HepG2 (cell line): ENCODE measurements around the gene PIKFYVE. TPM values are rescaled to one million over a fixed set of nuclear protein-coding genes. Genes with fewer than 3 reads are reported as not detected.

Source experiments
- ATAC-seq: fragments of 200-7000 bp; cut with Tn5 transposase; 3 replicates; pipeline ENCODE4 v1.9.1; 2020; ENCODE audit warnings: mild to moderate bottlenecking, moderate library complexity
- BruUV-seq: library from RNA; stranded (reverse); fragments of 400-500 nt; replicated peaks from 2 replicates; lab custom pipeline; 2021; lab: Mats Ljungman, UMichigan
- CTCF ChIA-PET: fragments of 300-600 bp; formaldehyde crosslinking; extraction: SDS; loops from one replicate; lab custom pipeline; 2021; ENCODE audit warnings: low total read pairs, inconsistent platforms, low intra/inter-chr PET ratio; lab: Yijun Ruan, JAX
- POLR2A ChIA-PET: fragments of 350-600 bp; sonication (Branson Sonifier 250); formaldehyde crosslinking; loops from one replicate; lab custom pipeline; 2020; ENCODE audit warnings: antibody characterized with exemption, inconsistent platforms; lab: Yijun Ruan, JAX
- DNase-seq: peaks from one replicate; pipeline ENCODE4 v3.0.0-alpha.2; 2015; ENCODE audit warnings: low spot score
- FAIRE-seq: peaks from 3 replicates; lab custom pipeline; 2011; peaks lifted over from hg19 to GRCh38; lab: Jason Lieb, UNC
- H2AFZ ChIP-seq: one replicate; pipeline ENCODE4 v1.6.1; 2011; ENCODE audit warnings: low read length, inconsistent platforms
- H3K27ac ChIP-seq: fragments of 300-600 bp; 3 replicates; pipeline ENCODE4 v1.8.0; 2011; ENCODE audit warnings: mixed run types, mild to moderate bottlenecking, mixed read lengths, low read length, inconsistent platforms; ENCODE audit not compliant: insufficient read depth; ENCODE audit errors: extremely low read length
- H3K27me3 ChIP-seq, 2 experiments: fragments of 200-600 bp in 1 of 2; 2 replicates in 1 of 2; 3 replicates in 1 of 2; pipeline versions ENCODE4 v1.6.0 to v1.8.0; 2011; ENCODE audit warnings: low read length in 2 of 2, mild to moderate bottlenecking in 2 of 2, moderate library complexity in 2 of 2, inconsistent platforms in 1 of 2; ENCODE audit not compliant: insufficient read depth in 2 of 2, control insufficient read depth in 1 of 2
- H3K36me3 ChIP-seq, 2 experiments: fragments of 200-600 bp in 1 of 2; replicated peaks in 1 of 2; 2 replicates in 1 of 2; 3 replicates in 1 of 2; pipeline versions ENCODE4 v1.5.1 to v1.8.0; 2011; ENCODE audit warnings: low read length in 2 of 2, inconsistent platforms in 1 of 2; ENCODE audit not compliant: insufficient read depth in 2 of 2, control insufficient read depth in 1 of 2
- H3K4me1 ChIP-seq: 2 replicates; pipeline ENCODE4 v1.5.1; 2012; ENCODE audit warnings: low read length, inconsistent platforms; ENCODE audit not compliant: insufficient read depth
- H3K4me2 ChIP-seq: 2 replicates; pipeline ENCODE4 v1.6.0; 2011; ENCODE audit warnings: low read depth, low read length, inconsistent platforms
- H3K4me3 ChIP-seq, 3 experiments: fragments of 200-600 bp in 1 of 3; sonication (generic), shearing (Covaris generic) in 1 of 3; replicated peaks in 1 of 3; 2 replicates each; pipeline ENCODE4 v1.5.1; 2011 to 2016; ENCODE audit warnings: low read length in 3 of 3, inconsistent platforms in 2 of 3, low read depth in 2 of 3, mild to moderate bottlenecking in 2 of 3, control low read depth in 1 of 3, mixed read lengths in 1 of 3; ENCODE audit not compliant: insufficient read depth in 1 of 3
- H3K79me2 ChIP-seq: one replicate; pipeline ENCODE4 v1.6.1; 2011; ENCODE audit warnings: low read length, inconsistent platforms; ENCODE audit not compliant: insufficient read depth
- H3K9ac ChIP-seq: 2 replicates; pipeline ENCODE4 v1.6.0; 2011; ENCODE audit warnings: mild to moderate bottlenecking, low read depth, low read length, inconsistent platforms; ENCODE audit not compliant: insufficient read depth
- H3K9me3 ChIP-seq: 2 replicates; pipeline ENCODE4 v1.5.1; 2012; ENCODE audit warnings: mild to moderate bottlenecking, low read length
- H4K20me1 ChIP-seq: 2 replicates; pipeline ENCODE4 v1.6.0; 2011; ENCODE audit warnings: inconsistent platforms, mild to moderate bottlenecking, low read length, moderate library complexity; ENCODE audit not compliant: insufficient read depth
- HNF4G ChIP-seq, 2 experiments: sonication (generic) in 1 of 2; formaldehyde crosslinking in 1 of 2; IDR thresholded peaks; 2 replicates each; pipeline versions ENCODE4 v1.4.0 to v1.6.1; 2011 to 2020; ENCODE audit warnings: borderline replicate concordance in 2 of 2, low read depth in 2 of 2, mild to moderate bottlenecking in 2 of 2, low read length in 1 of 2, missing genetic modification reagents in 1 of 2, moderate library complexity in 1 of 2
- MAFF ChIP-seq: IDR thresholded peaks from 2 replicates; pipeline ENCODE4 v1.6.1; 2011; ENCODE audit warnings: low read depth, low read length, improper control_type of control experiment
- MAFK ChIP-seq, 2 experiments: IDR thresholded peaks in 1 of 2; conservative IDR thresholded peaks in 1 of 2; 2 replicates each; pipeline ENCODE4 v1.6.1; 2011; ENCODE audit warnings: improper control_type of control experiment in 2 of 2, low read length in 2 of 2
- NRL ChIP-seq: sonication (generic); formaldehyde crosslinking; IDR thresholded peaks from 2 replicates; pipeline ENCODE4 v1.5.0; 2020; ENCODE audit warnings: missing genetic modification reagents, mild to moderate bottlenecking, moderate library complexity, borderline replicate concordance
- ZNF639 ChIP-seq: conservative IDR thresholded peaks from 2 replicates; pipeline ENCODE4 v1.6.1; 2018; ENCODE audit warnings: missing genetic modification reagents
- WGBS: methylation state at CpG from one replicate; pipeline ENCODE4 v1.1.6; 2017; ENCODE audit warnings: low lambda C conversion rate; 5-methylcytosine and 5-hydroxymethylcytosine counted together
- in situ Hi-C: cut with HindIII; loops from 2 replicates; pipeline ENCODE4 v1.10.0; 2017; ENCODE audit warnings: low pct_unique_long_range_greater_than_20kb; ENCODE audit not compliant: extremely low pct_ligation_motif_present
- intact Hi-C: fragments of 100-400 bp; cut with micrococcal nuclease; formaldehyde crosslinking; loops from one replicate; pipeline ENCODE4 v1.10.0; 2022; ENCODE audit not compliant: unreplicated experiment
- polyA plus RNA-seq, 8 experiments: library from polyadenylated mRNA; depleted of rRNA in 3 of 8; stranded (reverse) in 7 of 8; unstranded in 1 of 8; fragments of >200 nt; fragmentation: Illumina TruSeq in 4 of 8; extraction: Trizol in 4 of 8; gene quantifications; 2 replicates each; pipeline versions ENCODE4 v1.2.1 to v1.2.3, GENCODE V29; 2011 to 2016; ENCODE audit warnings: low read depth in 4 of 8, missing spikeins in 1 of 8, mixed read lengths in 1 of 8; ENCODE audit not compliant: insufficient read depth in 1 of 8
- total RNA-seq, 5 experiments: library from RNA; depleted of rRNA; stranded (reverse); fragments of >200 nt; fragmentation: Illumina TruSeq; extraction: Trizol; gene quantifications; 2 replicates each; pipeline ENCODE4 v1.2.3, GENCODE V29; 2016; ENCODE audit warnings: low read depth in 1 of 5

The PIKFYVE gene
- total and polyA plus RNA-seq, 2 of the 13 experiments (the other 11 are each of a cell fraction or from before 2014, with no cell fraction given): 20.2 to 21.7 TPM

DNA sequence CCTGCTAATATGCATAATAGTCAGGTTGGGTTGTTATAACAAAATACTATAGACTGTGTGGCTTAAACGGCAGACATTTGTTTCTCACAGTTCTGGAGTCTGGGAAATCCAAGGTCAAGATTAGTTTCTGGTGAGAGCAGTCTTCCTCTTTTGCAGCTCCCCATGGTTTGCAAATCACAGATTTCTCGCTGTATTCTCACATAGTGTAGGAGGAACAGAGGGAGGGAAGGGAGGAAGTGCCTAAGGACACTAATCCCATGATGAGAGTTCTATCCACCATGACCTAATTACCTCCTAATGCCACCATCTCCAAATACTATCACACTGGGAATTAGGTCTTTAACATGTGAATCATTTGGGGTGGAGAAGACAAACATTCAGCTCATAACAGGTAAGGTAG lies 120.5 kb downstream of the PIKFYVE start (continued):
- TF ChIP-seq NRL (CRISPR knock-in tag) (no peak), ZNF639 (no peak)

DNA sequence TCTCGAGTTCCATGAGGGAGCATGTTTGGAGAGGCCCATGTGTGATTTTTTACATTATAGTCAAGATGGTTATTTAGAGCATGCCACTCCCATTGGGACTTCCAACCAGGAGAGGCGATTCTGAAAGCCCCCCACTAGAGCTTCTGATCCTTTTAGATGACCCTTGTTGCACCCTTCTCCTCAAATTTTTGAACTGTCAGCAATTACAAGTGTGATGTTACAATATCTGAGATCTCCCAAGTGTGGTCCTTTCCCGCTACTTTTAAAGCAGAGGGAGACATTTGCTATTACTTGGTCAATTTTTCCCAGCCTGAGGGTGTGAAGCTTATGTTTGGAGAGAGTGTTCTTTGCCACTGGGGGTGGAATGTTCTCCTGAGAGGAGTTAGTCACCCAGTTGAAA lies 123.9 kb downstream of the PIKFYVE start:
- 0% methylated on average over 3 of the region's 3 CpGs for WGBS
- no TSS peak for BruUV-seq
- H3K27ac ChIP-seq: no peak overlapping the region
- H3K9me3 ChIP-seq: no peaks in the 10 kb centered on the region
- intact Hi-C loops (no loop called here), in situ Hi-C loops (loop anchor here (25.0 kb wide), 1 partner anchor 1797 kb away; no protein-coding TSS in a partner anchor)
- peak; percentile 83 for TF ChIP-seq MAFF
- no peak for TF ChIP-seq HNF4G (IDR thresholded peaks at IDR 0.05; ENCODE audit: borderline replicate concordance, low read depth, low read length)
- TF ChIP-seq HNF4G (CRISPR knock-in tag; IDR thresholded peaks at IDR 0.05; ENCODE audit: borderline replicate concordance, low read depth): no peak
- TF ChIP-seq MAFK (conservative IDR thresholded peaks at IDR 0.05 in 1 of 2, IDR thresholded peaks at IDR 0.05 in 1 of 2; ENCODE audit: low read length in 2 of 2): peak; percentile 84 to 87
- H3K4me3 ChIP-seq: no peak overlapping the region
- no peak for DNase-seq
- no peak overlapping the region for H2AFZ ChIP-seq
- no peaks in the 10 kb centered on the region for H3K4me1 ChIP-seq
- no peak for ATAC-seq
- H3K36me3 ChIP-seq: no peaks in the 10 kb centered on the region
- no peak for FAIRE-seq
- H4K20me1 ChIP-seq: no peaks in the 10 kb centered on the region
- no peak overlapping the region for H3K4me2 ChIP-seq
- peaks cover 0 to 13% of the 10 kb centered on the region in 2 experiments; a peak in 1 of 5 replicates for H3K27me3 ChIP-seq
- H3K9ac ChIP-seq: no peak overlapping the region
- ChIA-PET POLR2A (no interaction called here), CTCF (no interaction called here)
- no peaks in the 10 kb centered on the region for H3K79me2 ChIP-seq
